GM21786 (cell line): ENCODE results near the gene MID1.

Experiments
- ATAC-seq: cut with Tn5 transposase; IDR thresholded peaks from one replicate; pipeline ENCODE4 v1.9.1; 2021; ENCODE audit not compliant: unreplicated experiment

The MID1 gene

DNA sequence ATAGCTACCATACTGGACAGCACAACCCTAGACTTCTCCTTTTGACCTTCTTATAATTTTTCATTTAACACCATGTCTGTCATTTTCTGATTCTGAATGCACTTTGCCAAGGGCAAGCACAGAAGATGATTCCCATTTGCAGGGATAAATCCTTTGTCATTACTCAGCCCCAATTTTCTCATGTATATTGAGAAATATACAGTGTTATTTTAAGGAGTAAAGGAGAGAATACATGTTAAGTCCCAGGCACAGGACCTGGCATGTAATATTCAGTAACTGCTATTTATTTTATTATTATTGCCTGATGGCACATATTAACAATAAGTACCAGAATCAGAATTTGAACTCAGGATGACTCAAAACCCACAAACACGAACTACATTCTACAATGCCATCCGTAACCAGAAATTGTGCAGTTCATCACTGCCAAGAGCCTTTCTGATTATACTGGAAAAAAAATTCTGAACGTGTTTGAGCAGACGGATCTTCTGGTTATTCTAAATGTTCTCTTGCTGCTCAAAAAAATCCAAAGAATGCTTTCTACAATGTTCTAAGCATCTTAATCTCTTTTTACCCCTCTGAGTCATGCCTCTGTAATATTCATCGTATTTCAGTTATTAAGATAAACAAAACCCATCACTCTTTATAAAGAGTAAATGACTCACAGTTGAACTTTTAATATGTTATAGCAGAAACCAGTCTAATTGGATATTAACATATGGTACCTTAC lies 170.0 kb downstream of the MID1 start:
- no peak for ATAC-seq

DNA sequence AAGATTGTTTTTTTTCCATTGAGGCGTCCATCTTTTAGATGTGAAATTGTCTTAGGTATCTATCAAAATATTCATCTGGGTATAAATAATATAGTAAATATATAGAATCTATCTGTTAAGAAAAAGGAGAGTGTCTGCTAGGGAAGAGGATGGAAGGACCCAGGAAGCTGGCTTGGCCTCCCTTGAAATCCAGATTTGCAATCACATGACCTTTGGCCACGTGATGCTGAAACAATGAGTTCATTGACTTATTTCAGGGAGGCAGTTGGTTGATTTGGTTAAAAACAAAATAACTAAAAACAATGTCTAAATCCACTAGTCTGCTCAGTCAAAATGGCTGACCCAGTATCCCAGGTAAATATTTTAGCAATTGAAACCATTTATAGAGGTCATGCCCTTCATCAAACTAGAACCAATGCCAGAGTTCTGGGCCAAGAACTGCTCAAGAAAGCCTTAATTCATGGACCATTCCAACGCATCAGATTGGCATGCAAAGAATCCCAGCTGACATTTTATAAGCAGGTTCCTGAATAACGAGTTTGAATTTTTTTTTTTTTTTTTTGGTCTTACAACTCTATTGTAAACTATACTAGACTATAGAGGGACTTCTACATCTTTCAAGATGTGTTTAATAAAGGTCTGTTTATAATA lies 172.7 kb downstream of the MID1 start:
- no peak for ATAC-seq

DNA sequence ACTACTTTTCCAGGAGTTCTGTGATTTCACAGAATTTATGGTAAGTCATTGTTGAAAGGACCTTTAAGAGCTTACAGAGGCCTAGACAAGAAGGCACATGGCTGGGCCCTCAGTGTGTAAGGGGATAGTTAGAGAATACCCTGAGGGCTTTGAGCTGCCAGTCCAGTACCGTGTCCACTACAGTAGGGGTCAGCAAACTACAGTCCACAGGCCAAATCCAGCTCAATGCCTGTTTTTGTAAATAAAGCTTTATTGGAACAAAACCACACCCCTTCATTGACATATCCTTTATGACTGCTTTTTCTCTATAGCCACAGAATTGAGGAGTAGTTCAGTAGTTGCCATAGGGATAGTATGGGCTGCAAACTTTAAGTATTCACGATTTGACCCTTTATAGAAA lies 176.2 kb downstream of the MID1 start:
- ATAC-seq, result no peak

DNA sequence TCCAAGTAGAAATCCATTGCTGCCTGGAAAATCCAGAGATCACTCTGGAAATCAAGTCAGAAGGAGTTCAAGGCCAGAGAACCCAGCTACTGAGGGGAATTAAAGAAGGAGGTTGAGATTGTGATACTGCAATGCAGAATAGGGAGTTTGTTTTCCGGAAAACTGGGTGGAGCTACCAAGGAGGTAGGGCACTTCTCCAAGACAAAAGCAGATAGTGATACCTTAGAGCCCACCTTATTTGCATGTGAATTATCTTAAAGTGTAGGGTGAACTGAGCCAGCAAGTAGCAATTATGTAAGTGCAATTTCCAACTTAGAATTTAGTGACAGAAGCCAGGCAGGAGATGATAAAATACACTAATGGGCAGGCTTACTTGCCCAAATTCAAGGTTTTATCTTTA lies 178.9 kb downstream of the MID1 start:
- ATAC-seq, result no peak

DNA sequence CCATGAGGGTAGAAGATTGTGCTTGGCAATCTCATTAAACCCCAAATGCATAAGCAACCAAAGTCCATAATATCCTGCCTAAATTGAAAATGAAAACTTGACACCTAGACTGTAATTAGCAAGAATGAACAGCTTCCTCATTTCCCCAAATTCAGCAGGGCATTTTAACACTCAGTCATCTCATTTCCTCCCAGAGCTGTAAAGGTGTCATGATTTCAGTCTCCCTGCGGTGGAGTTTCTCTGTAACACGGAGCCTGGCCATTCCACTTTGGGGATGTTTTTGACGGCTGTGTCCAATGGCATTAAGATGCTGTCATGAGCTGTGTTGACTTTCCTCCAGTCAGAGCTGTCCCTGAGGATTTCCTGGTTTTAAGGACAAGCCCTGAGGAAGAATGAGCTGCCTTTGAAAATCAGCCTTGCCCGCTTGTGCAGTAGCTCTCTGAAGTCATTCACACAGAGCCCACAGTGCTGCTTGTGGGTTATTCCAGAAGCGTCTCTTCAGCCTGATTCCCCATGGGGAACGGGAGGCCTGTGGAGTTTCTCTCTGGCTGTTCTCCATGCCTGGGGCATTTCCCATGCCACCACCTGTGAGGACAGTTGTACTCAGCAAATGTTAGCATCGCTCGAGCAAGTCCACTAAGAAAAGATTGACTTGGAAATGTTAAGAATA lies 187.0 kb downstream of the MID1 start:
- ATAC-seq, result no peak

DNA sequence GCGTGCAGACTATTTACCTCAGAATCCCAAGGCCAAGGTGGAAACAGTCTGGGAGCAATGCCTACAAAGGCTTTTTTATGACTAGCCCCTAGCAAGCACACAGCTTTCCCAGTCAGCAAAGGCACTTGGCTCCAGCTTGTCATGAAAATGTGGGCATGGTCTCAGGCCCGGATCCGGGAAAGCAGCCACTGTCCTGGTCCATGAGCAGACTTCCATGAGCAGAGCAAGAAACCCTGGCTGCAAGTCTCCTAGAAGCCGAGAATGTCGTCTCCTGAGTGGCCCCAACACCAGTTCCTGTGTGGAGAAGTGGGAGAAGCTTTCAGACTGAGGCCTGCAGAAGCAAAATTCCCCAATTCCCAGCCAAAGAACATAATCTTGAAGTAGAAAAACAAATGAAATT lies 190.5 kb downstream of the MID1 start:
- no peak for ATAC-seq

DNA sequence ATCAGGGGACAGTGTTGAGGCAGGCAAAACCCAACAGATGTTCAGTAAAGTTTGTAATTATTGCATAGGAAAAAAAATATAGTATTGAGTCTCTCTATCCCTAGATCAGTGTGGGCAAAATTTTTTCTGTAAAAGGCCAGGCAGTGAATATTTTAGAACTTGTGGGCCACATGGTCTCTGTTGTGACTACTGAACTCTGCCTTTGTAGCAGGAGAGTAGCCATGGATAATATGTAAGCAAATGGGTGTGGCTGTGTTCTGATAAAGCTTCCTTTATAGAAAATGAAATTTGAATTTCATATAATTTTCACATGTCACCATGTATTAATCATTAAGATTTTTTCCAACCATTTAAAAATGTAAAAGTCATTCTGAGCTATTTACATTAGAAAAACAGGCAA lies 193.1 kb downstream of the MID1 start:
- no peak for ATAC-seq

DNA sequence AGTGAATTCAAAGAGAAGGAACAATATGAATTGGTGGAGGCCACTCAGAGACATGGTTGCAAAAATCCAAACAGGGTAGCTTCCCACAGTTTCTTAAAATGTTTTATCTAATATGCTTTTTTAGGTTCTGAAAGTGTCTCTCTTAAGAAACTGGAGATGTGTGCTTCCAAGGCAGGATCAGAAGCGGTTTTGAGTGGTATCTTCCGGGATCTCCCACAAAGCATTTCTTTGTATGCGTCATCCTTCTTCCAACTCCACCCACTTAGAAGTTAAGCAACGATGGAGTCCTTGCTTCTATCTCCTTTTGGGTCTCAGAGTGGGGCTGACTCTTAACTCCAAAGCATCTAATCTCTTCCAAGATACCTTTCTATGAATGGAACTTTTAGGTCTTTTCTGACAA lies 196.7 kb downstream of the MID1 start:
- ATAC-seq, result no peak

DNA sequence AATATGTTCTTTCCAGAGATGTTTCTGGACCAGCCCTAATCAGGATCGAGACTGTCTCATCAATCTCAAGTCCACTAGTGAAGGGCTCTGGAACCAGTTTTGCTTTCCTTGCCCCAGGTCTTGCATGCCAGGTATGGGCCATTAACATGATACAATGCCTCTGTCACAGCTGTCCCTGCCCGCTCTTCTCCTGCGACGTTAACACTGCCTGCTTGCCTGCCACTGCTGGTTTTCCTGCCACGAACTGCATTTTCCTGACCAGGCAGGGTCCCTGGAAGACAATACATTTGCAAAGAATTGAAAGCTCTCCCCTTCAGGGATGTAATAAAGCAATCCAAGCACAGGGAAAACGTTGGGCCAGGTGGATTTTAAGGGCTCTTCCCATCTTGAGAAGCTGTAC lies 200.3 kb downstream of the MID1 start:
- no peak for ATAC-seq

DNA sequence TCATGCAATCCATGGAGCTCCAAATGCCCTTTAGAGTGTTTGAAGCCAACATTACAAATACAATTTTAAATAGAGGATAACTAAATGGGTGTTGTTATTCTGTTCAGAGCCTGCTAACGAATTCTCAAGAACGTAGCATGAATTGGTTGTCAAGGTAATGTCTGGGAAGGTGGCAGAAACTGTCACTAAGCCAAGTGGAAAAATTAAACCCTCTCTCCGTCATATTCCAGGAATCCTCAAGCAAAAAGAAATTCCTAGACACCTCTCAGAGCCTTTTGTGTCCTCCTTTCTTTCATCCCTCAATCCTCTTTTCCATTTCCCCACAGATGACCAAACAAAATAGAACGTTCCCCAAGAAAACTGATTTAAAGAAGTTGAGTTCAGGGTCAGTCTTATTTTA lies 204.0 kb downstream of the MID1 start:
- ATAC-seq, result no peak

DNA sequence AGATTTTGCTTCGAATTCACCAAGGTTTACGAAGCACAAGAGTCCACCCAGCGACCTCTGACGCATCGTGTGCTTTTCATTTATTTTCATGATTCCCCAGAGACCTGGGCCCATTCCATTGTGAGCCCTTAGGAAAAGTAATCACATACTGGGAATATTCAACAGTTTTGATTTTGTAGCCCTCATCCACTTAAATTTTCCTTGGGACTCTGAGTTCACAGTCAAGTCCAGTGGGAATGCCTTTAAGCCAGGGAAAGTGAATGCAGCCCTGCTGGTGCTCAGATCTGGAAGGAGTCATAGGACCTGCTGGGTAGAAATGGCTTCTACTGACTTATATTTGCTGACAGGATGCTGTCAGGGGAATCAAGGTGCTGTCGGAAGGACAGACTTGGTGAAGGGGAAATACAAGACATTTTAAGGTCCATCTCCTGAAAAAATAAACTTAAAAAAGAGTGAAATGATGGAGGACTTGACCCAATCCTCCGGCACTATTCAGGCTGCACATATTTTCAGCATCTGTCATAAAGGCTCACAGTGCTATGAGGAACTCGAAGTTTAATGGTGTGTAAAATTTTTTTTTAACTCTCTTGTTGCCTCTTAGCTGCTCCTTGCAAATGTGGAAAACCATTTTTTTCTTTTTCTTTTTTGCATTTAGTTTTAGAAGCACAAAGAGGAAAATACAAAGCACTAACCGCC lies 204.9 kb downstream of the MID1 start:
- no peak for ATAC-seq

DNA sequence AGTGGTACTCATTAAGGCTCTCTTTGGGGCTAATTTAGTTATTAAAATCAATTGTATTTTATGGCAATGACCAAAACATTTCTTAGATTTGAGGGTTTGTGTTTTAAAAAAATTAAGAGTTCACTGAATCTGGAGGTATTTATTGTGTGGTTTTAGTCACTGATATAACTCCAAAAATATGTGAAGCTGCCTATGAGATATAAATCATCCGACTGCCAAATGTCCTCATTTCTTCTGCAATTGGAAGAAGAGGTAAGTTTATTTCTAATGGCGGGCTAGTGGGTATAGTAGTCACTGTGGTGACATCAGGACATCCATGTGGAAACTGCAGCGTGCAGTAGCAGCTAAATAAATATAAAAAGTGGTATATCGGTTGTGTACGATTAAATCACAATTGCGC lies 205.5 kb downstream of the MID1 start:
- no peak for ATAC-seq

DNA sequence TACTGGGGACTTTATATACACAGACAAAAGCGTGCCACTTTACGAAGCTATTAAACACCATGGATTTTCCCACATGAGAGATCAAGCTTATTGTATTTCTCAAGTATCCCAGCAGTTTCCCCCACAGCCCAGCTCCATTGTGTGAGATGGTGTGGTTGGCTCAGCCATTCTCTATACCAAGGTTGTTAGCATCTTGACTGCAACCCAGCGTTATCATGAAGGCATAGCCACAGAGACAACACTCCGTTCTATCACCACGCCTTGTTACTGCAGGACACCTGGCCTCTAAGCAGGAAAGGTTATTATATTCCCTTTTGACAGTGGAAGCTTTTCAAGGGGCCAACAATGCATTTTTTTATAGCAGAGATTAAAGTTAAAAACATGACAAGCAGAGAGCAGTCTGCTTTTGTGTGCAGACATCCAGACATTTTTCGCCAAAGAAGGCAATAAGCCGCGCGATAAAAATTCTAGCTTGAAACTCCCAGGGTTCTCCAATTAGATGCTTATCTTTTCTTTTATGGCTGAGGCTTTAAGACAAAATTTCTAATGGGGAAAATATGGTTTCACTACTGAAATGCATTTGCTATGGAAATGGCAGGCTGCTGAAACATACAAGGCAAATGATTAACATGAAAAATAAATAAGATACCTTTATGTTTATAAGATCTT lies 206.1 kb downstream of the MID1 start:
- no peak for ATAC-seq

DNA sequence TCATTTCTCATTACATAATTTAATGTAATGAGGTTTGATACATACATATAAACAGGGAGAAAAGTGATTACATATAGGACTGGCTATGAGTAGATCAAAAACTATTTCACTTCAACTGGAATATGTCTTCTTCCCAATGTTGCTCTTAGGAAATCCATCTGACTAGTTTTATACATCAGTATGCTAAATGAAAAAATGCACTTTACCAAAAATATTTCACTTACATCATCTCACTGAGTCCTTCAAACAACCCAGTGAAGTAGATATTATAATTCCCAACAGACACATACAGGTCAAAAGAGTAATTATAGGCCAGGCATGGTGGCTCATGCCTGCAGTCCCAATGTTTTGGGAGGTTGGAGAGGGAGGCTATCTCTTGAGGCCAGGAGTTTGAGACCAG lies 215.9 kb downstream of the MID1 start:
- no peak for ATAC-seq

DNA sequence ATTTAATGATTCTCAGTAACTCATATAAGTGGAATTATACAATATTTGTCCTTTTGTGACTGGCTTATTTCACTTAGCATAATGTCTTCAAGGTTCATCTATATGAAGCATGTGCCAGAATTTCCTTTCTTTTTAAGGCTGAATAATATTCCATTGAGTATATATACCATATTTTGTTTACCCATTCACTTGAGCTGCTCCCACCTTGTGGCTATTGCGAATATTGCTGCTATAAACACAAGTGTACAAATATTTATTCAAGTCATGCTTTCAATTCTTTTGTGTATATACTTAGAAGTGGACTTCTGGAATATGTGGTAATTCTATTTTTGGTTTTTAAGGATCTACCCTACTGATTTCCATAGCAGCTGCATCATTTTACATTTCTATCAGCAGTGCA lies 219.1 kb downstream of the MID1 start:
- ATAC-seq, result no peak

DNA sequence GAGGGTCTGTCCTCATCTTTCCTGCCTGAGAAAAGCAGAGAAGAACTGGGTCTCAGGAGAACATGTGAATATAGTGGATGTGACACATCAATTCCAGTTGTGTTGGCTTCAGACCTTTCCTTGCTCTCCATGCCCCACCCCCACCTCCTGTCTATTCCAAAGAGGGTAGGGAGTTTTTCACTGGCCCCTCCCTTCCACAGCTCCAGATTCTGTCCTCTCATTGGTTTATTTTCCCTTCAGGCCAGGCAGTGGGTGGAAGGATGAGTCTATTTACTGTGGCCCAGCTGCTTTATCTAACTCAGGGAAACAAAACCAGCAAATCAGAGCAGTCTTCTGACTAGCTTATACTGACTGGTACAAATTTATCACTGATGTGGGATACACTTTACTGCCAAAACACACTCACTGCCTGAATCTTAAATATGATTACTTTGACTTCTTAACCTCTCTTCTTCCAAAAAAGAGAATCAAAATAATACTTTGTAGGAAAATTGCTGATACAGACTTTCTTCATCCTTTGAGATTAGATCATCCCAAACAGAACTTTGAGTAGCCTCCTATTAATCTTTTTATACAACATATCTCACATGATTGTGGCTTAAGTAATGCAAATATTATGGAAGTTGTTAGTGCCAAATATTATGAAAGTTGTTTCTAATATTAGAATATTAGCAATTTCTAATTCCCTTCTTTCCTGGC lies 221.2 kb downstream of the MID1 start:
- ATAC-seq, result no peak

DNA sequence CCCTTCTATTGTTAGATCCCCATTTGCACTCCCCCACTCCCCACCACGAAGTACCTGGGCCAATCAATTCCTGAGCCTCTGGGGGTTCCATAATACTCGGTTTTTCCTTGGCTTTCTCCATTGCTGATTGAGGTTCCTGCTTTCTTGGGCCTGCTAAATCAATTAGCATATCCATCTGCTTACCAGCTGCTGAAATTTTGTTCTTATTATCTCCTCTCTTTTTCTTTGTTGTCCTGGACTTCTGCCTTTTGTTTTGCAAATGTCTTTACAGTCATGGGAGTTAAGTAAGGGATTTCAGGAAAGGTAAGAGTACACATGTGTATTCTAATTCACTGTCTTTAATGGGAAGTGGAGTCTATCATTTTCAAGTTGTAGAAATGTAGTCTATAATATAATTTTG lies 222.2 kb downstream of the MID1 start:
- no peak for ATAC-seq

DNA sequence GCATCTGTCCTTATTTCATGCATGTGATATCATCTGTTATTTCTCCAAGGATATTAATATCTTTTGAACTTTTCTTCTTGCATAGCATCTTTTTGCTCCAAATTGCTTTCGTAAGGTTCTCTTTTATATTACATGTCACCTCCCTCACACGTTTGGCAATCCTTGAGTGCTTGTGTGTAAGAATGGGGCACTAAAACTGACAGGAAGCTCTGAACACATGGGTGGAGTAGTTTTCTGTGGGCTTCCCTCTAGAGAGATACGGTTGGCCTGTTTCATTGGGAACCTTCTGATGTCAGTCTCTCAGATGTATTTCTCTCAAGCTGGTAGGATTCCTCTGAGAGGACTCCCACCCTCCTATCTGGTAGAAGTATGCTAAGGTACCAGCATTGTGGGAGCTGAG lies 223.0 kb downstream of the MID1 start:
- ATAC-seq, result no peak

DNA sequence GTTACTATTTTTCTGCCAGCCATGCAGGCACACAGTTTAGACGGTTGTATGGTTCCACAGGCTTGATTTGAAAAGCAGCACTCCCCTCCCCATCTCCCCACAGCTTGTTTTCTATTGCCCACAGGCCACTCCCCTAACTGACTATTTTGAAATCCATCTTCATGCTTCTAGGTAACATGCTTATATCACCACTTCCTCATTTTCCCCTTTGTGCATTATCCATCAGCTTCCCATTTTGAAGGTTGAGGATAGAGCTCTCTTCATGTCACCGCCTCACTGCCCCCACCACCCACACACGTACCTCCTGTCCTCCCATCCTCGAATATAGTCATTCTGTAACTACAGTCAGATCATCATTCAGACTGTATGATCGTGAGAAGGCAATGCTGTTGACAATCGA lies 224.7 kb downstream of the MID1 start:
- no peak for ATAC-seq
